SK-N-SH (cell line): Measurements from ENCODE around the gene UFSP2. TPM values are rescaled to one million over a fixed set of nuclear protein-coding genes. Genes with fewer than 3 reads are reported as not detected.

ENCODE experiments used
- CTCF ChIA-PET: fragments of 300-600, 350-600 bp; formaldehyde crosslinking; extraction: SDS; loops from one replicate; lab custom pipeline; 2021; lab: Yijun Ruan, JAX
- POLR2A ChIA-PET: fragments of 350-600 bp; sonication (Branson Sonifier 250); formaldehyde crosslinking; extraction: SDS; loops from one replicate; lab custom pipeline; 2020; ENCODE audit warnings: antibody characterized with exemption, inconsistent platforms; lab: Yijun Ruan, JAX
- DNase-seq: peaks from one replicate; pipeline ENCODE4 v3.0.0; 2012
- H2AFZ ChIP-seq: fragments of 200-600 bp; sonication (generic); 2 replicates; pipeline ENCODE4 v1.8.1; 2016; ENCODE audit warnings: antibody characterized with exemption, mild to moderate bottlenecking, low read depth
- H3F3A ChIP-seq: fragments of 200-600 bp; sonication (generic); replicated peaks from 2 replicates; pipeline ENCODE3; 2016; ENCODE audit warnings: antibody characterized with exemption, mild to moderate bottlenecking; ENCODE audit not compliant: insufficient read depth
- H3K27ac ChIP-seq, 2 experiments: fragments of 200-500 bp in 1 of 2; fragments of 200-600 bp in 1 of 2; sonication (Bioruptor generic) in 1 of 2; sonication (generic), shearing (Covaris generic) in 1 of 2; 2 replicates each; pipeline versions ENCODE4 v1.5.1 to v1.6.1; 2014 to 2016; ENCODE audit warnings: low read depth in 2 of 2, inconsistent platforms in 1 of 2, low read length in 1 of 2, mild to moderate bottlenecking in 1 of 2, mixed read lengths in 1 of 2
- H3K27me3 ChIP-seq: fragments of 200-600 bp; sonication (generic), shearing (Covaris generic); 2 replicates; pipeline ENCODE4 v1.6.1; 2016; ENCODE audit warnings: mixed run types; ENCODE audit not compliant: insufficient read depth
- H3K36me3 ChIP-seq, 2 experiments: fragments of 200-500 bp in 1 of 2; fragments of 200-600 bp in 1 of 2; sonication (Bioruptor generic) in 1 of 2; sonication (generic) in 1 of 2; replicated peaks in 1 of 2; 2 replicates each; pipeline versions ENCODE3 to v1.5.1; 2014 to 2016; ENCODE audit warnings: low read length in 1 of 2, mild to moderate bottlenecking in 1 of 2; ENCODE audit not compliant: insufficient read depth in 2 of 2, control insufficient read depth in 1 of 2
- H3K4me1 ChIP-seq, 2 experiments: fragments of 200-500 bp in 1 of 2; fragments of 200-600 bp in 1 of 2; sonication (Bioruptor generic) in 1 of 2; sonication (generic), shearing (Covaris generic) in 1 of 2; 2 replicates each; pipeline versions ENCODE4 v1.5.1 to v1.6.1; 2014 to 2016; ENCODE audit warnings: low read depth in 1 of 2, low read length in 1 of 2, mixed run types in 1 of 2; ENCODE audit not compliant: insufficient read depth in 2 of 2, control insufficient read depth in 1 of 2
- H3K4me2 ChIP-seq: fragments of 200-600 bp; sonication (generic), shearing (Covaris generic); 2 replicates; pipeline ENCODE4 v1.6.1; 2017; ENCODE audit warnings: mixed run types
- H3K4me3 ChIP-seq, 2 experiments: fragments of 200-500 bp in 1 of 2; fragments of 200-600 bp in 1 of 2; sonication (Bioruptor generic) in 1 of 2; sonication (generic), shearing (Covaris generic) in 1 of 2; 2 replicates each; pipeline versions ENCODE4 v1.5.1 to v1.8.1; 2014 to 2016; ENCODE audit warnings: low read depth in 2 of 2, inconsistent platforms in 1 of 2, low read length in 1 of 2, mild to moderate bottlenecking in 1 of 2, mixed read lengths in 1 of 2, moderate library complexity in 1 of 2
- H3K79me2 ChIP-seq: fragments of 200-600 bp; sonication (generic); 2 replicates; pipeline ENCODE4 v1.8.1; 2017; ENCODE audit warnings: mild to moderate bottlenecking; ENCODE audit not compliant: insufficient read depth
- H3K9ac ChIP-seq: fragments of 200-600 bp; sonication (generic); 2 replicates; pipeline ENCODE4 v1.6.1; 2017; ENCODE audit warnings: mixed run types
- H3K9me2 ChIP-seq: fragments of 200-600 bp; sonication (generic); 2 replicates; pipeline ENCODE4 v1.6.1; 2017; ENCODE audit warnings: mixed run types
- H3K9me3 ChIP-seq: fragments of 200-600 bp; sonication (generic); 2 replicates; pipeline ENCODE4 v1.6.1; 2017; ENCODE audit warnings: mixed run types, mild to moderate bottlenecking, moderate library complexity
- H4K20me1 ChIP-seq: fragments of 200-600 bp; sonication (generic); 2 replicates; pipeline ENCODE4 v1.6.1; 2017; ENCODE audit warnings: mild to moderate bottlenecking, mixed run types; ENCODE audit not compliant: insufficient read depth
- ELF1 ChIP-seq: IDR thresholded peaks from 2 replicates; pipeline ENCODE4 v1.4.0; 2012
- GABPA ChIP-seq: IDR thresholded peaks from 2 replicates; pipeline ENCODE4 v1.4.0; 2012; ENCODE audit warnings: low read depth, mild to moderate bottlenecking
- MXI1 ChIP-seq: IDR thresholded peaks from 2 replicates; pipeline ENCODE4 v1.6.1; 2012; ENCODE audit warnings: mild to moderate bottlenecking, low read depth, low read length, improper control_type of control experiment
- RFX5 ChIP-seq: IDR thresholded peaks from 2 replicates; pipeline ENCODE4 v1.6.1; 2012; ENCODE audit warnings: mild to moderate bottlenecking, improper control_type of control experiment, low read length
- RXRA ChIP-seq: IDR thresholded peaks from 2 replicates; pipeline ENCODE4 v1.4.0; 2012; ENCODE audit warnings: low read depth, mild to moderate bottlenecking, borderline replicate concordance
- SMC3 ChIP-seq: IDR thresholded peaks from 2 replicates; pipeline ENCODE4 v1.6.1; 2012; ENCODE audit warnings: low read depth, low read length, improper control_type of control experiment
- TAF1 ChIP-seq: IDR thresholded peaks from 2 replicates; pipeline ENCODE4 v1.6.1; 2012; ENCODE audit warnings: low read depth, mild to moderate bottlenecking, low read length, moderate library complexity, borderline replicate concordance
- YY1 ChIP-seq: IDR thresholded peaks from 2 replicates; pipeline ENCODE4 v1.4.0; 2012; ENCODE audit warnings: low read depth, mild to moderate bottlenecking
- WGBS: methylation state at CpG from one replicate; pipeline ENCODE4 v1.1.6; 2017; ENCODE audit warnings: low lambda C conversion rate; 5-methylcytosine and 5-hydroxymethylcytosine counted together
- polyA plus RNA-seq, 3 experiments: library from polyadenylated mRNA; depleted of rRNA; stranded (reverse); fragments of >200 nt; gene quantifications; 2 replicates each; pipeline ENCODE4 v1.2.3, GENCODE V29; 2012
- small RNA-seq, 7 experiments: library from RNA; depleted of rRNA; stranded (forward); fragments of <200 nt; gene quantifications; one replicate each; pipeline ENCODE3, GENCODE V24; 2012
- TF ChIP-seq, protein P1 (sequence below): fragments of 150-350 bp; IDR thresholded peaks from 2 replicates; pipeline ENCODE4 v1.6.1; 2016; ENCODE audit warnings: mild to moderate bottlenecking, low read depth, low read length
- TF ChIP-seq, protein P2 (sequence below): IDR thresholded peaks from 2 replicates; pipeline ENCODE4 v1.4.0; 2012; ENCODE audit warnings: low read depth, borderline replicate concordance
- TF ChIP-seq, protein P3 (sequence below): fragments of 150-350 bp; IDR thresholded peaks from 2 replicates; pipeline ENCODE4 v1.6.1; 2017; ENCODE audit warnings: antibody characterized with exemption, low read length, low read depth, borderline replicate concordance
- TF ChIP-seq, protein P4 (sequence below): IDR thresholded peaks from 2 replicates; pipeline ENCODE4 v1.6.1; 2012; ENCODE audit warnings: mild to moderate bottlenecking, low read depth, low read length, moderate library complexity

The UFSP2 gene
- polyA plus RNA-seq, 1 of the 3 experiments (the other 2 are of a cell fraction) = 15.5 TPM

- WGBS = 92% methylated on average over 13 of the region's 13 CpGs
- Histone ChIP-seq H3K27ac (no peak overlapping the region), H3K9me3 (no peaks in the 10 kb centered on the region), H3K36me3 (peaks cover 16 to 50% of the 10 kb centered on the region in 2 experiments), H4K20me1 (no peaks in the 10 kb centered on the region), H2AFZ (no peak overlapping the region), H3K4me2 (no peak overlapping the region), H3K4me3 (no peak overlapping the region), H3K9ac (no peak overlapping the region), H3K27me3 (no peaks in the 10 kb centered on the region), H3F3A (peaks cover 2% of the 10 kb centered on the region), H3K9me2 (no peaks in the 10 kb centered on the region), H3K4me1 (no peaks in the 10 kb centered on the region), H3K79me2 (no peaks in the 10 kb centered on the region)
- TF ChIP-seq GABPA (no peak), RFX5 (no peak), RXRA (no peak), YY1 (no peak), SMC3 (no peak), ELF1 (no peak), MXI1 (no peak), TAF1 (no peak)
- TF ChIP-seq, protein P1, sequence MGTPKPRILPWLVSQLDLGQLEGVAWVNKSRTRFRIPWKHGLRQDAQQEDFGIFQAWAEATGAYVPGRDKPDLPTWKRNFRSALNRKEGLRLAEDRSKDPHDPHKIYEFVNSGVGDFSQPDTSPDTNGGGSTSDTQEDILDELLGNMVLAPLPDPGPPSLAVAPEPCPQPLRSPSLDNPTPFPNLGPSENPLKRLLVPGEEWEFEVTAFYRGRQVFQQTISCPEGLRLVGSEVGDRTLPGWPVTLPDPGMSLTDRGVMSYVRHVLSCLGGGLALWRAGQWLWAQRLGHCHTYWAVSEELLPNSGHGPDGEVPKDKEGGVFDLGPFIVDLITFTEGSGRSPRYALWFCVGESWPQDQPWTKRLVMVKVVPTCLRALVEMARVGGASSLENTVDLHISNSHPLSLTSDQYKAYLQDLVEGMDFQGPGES = no peak
- TF ChIP-seq, protein P2, sequence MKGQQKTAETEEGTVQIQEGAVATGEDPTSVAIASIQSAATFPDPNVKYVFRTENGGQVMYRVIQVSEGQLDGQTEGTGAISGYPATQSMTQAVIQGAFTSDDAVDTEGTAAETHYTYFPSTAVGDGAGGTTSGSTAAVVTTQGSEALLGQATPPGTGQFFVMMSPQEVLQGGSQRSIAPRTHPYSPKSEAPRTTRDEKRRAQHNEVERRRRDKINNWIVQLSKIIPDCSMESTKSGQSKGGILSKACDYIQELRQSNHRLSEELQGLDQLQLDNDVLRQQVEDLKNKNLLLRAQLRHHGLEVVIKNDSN = no peak
- TF ChIP-seq, protein P3, sequence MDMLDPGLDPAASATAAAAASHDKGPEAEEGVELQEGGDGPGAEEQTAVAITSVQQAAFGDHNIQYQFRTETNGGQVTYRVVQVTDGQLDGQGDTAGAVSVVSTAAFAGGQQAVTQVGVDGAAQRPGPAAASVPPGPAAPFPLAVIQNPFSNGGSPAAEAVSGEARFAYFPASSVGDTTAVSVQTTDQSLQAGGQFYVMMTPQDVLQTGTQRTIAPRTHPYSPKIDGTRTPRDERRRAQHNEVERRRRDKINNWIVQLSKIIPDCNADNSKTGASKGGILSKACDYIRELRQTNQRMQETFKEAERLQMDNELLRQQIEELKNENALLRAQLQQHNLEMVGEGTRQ = no peak
- TF ChIP-seq, protein P4, sequence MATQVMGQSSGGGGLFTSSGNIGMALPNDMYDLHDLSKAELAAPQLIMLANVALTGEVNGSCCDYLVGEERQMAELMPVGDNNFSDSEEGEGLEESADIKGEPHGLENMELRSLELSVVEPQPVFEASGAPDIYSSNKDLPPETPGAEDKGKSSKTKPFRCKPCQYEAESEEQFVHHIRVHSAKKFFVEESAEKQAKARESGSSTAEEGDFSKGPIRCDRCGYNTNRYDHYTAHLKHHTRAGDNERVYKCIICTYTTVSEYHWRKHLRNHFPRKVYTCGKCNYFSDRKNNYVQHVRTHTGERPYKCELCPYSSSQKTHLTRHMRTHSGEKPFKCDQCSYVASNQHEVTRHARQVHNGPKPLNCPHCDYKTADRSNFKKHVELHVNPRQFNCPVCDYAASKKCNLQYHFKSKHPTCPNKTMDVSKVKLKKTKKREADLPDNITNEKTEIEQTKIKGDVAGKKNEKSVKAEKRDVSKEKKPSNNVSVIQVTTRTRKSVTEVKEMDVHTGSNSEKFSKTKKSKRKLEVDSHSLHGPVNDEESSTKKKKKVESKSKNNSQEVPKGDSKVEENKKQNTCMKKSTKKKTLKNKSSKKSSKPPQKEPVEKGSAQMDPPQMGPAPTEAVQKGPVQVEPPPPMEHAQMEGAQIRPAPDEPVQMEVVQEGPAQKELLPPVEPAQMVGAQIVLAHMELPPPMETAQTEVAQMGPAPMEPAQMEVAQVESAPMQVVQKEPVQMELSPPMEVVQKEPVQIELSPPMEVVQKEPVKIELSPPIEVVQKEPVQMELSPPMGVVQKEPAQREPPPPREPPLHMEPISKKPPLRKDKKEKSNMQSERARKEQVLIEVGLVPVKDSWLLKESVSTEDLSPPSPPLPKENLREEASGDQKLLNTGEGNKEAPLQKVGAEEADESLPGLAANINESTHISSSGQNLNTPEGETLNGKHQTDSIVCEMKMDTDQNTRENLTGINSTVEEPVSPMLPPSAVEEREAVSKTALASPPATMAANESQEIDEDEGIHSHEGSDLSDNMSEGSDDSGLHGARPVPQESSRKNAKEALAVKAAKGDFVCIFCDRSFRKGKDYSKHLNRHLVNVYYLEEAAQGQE = no peak
- DNase-seq = no peak
- ChIA-PET POLR2A (no interaction called here), CTCF (interaction anchor here (1.2 kb wide), 1 partner anchor 15 kb away, joined by 4 read pairs; no protein-coding TSS in a partner anchor)
Measured at GRCh38 chr4:185351691-185352090, 74.1 kb downstream of the UFSP2 start.

Small RNA genes within 50 kb of the gene (small RNA-seq; reads per million reads assigned to genes)
- 0 reads per million in 7 experiments for gene RF00019

Other genes starting within 250 kb of the UFSP2 start
- 10.6 and 14.1 TPM in 2 replicates for gene CFAP97, start 222.0 kb downstream of the UFSP2 start, polyA plus RNA-seq (2012; rRNA removed)
- 8.5 and 11.4 TPM in 2 replicates for gene SNX25, start 216.4 kb downstream of the UFSP2 start, polyA plus RNA-seq (2012; rRNA removed)
- gene LRP2BP, start 30.0 kb downstream of the UFSP2 start, polyA plus RNA-seq (2012; rRNA removed) = 0.30 and 0.52 TPM in 2 replicates
- gene ANKRD37, start 29.1 kb downstream of the UFSP2 start, polyA plus RNA-seq (2012; rRNA removed) = 10.1 and 11.6 TPM in 2 replicates
- 0.05 TPM in 1 of 2 replicates, not detected in the other for gene CCDC110, start 45.8 kb upstream of the UFSP2 start, polyA plus RNA-seq (2012; rRNA removed)
- gene PDLIM3, start 109.5 kb upstream of the UFSP2 start, polyA plus RNA-seq (2012; rRNA removed) = 0.08 and 0.58 TPM in 2 replicates